ENCODE data around the gene HDGFL2. TPM values are rescaled to one million over a fixed set of nuclear protein-coding genes. Genes with fewer than 3 reads are reported as not detected.
A peak's percentile ranks its signal among the peaks of the same experiment; 100 is the strongest.

Gene HDGFL2
- total and polyA plus RNA-seq, 12 donors = 20.5 to 40.9 (median 28.0) TPM

DNA sequence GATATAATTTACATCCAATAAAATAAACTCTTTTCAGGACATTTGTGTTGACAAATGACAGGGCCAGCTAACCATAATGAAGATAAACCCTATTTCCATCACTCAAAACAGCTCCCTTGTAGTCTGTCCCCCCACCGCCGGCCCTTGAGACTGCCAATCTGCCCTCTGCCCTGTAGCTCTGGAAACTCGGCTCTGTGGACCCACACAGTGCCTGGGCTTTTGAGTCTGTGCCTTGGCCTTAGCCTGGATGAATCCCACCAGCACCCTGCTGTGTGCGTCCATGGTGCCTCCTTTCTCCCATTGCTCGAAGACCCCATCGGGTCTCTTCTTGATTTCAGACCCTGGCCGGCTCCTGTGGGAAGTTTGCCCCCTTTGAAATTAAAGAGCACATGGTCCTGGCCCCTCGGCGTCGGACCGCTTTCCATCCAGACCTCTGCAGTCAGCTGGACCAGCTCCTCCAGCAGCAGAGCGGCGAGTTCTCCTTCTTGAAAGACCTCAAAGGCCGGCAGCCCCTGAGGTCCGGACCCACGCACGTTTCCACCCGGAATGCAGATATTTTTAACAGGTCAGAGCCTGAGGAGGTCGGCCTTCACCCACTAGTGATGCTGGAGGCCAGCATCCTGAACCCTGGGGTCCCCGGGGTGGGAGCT lies 43.6 kb upstream of the HDGFL2 start:
- H3K4me1 ChIP-seq = peaks cover 0 to 23% (median 0%) of the 10 kb centered on the region in 9 donors
- no peak for DNase-seq
- WGBS, 2 donors = 93 to 95% methylated on average over 20 of the region's 20 CpGs
- H3K36me3 ChIP-seq = peaks cover 0 to 69% (median under 1%) of the 10 kb centered on the region in 9 donors
- TF ChIP-seq, protein P1, sequence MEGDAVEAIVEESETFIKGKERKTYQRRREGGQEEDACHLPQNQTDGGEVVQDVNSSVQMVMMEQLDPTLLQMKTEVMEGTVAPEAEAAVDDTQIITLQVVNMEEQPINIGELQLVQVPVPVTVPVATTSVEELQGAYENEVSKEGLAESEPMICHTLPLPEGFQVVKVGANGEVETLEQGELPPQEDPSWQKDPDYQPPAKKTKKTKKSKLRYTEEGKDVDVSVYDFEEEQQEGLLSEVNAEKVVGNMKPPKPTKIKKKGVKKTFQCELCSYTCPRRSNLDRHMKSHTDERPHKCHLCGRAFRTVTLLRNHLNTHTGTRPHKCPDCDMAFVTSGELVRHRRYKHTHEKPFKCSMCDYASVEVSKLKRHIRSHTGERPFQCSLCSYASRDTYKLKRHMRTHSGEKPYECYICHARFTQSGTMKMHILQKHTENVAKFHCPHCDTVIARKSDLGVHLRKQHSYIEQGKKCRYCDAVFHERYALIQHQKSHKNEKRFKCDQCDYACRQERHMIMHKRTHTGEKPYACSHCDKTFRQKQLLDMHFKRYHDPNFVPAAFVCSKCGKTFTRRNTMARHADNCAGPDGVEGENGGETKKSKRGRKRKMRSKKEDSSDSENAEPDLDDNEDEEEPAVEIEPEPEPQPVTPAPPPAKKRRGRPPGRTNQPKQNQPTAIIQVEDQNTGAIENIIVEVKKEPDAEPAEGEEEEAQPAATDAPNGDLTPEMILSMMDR (IDR thresholded peaks at IDR 0.05) = no peak
- H3K4me3 ChIP-seq = no peak overlapping the region
- H3K9me3 ChIP-seq = no peaks in the 10 kb centered on the region
- no peak overlapping the region for H3K27ac ChIP-seq
- intact Hi-C loops (cut with DNase I) = loop anchor here in 1 of 10 donors (10.0 kb wide), 1 partner anchor 196 kb away; no protein-coding TSS in a partner anchor
- H3K27me3 ChIP-seq = no peaks in the 10 kb centered on the region
- ATAC-seq = no peak

DNA sequence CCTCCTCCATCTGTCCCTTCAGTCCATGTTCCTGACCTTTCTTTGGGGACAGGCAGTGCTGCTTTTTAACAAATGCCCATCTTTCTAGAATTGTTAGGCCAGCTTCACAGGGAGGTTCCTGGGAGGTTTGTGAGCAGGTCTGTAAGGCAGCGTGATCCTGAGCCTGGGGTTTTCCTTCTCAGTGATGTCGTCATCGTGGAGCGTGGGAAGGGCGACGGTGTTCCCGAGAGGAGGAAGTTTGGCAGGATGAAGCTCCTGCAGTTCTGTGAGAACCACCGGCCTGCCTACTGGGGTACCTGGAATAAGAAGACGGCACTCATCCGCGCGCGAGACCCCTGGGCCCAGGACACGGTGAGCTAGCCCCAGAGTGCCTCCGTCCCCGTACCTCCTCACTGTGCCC lies 42.8 kb upstream of the HDGFL2 start:
- Histone ChIP-seq H3K4me1 (peaks cover 0 to 23% (median 0%) of the 10 kb centered on the region in 9 donors), H3K27me3 (no peaks in the 10 kb centered on the region), H3K9me3 (no peaks in the 10 kb centered on the region), H3K27ac (no peak overlapping the region), H3K4me3 (no peak overlapping the region), H3K36me3 (peaks cover 0 to 70% (median 0%) of the 10 kb centered on the region in 9 donors)
- no peak for ATAC-seq
- intact Hi-C loops (cut with DNase I) = loop anchor here in 1 of 10 donors (10.0 kb wide), 1 partner anchor 196 kb away; no protein-coding TSS in a partner anchor
- DNase-seq = no peak
- TF ChIP-seq, protein P1 (IDR thresholded peaks at IDR 0.05) = no peak
- WGBS, 2 donors = 84 to 89% methylated on average over 16 of the region's 16 CpGs

DNA sequence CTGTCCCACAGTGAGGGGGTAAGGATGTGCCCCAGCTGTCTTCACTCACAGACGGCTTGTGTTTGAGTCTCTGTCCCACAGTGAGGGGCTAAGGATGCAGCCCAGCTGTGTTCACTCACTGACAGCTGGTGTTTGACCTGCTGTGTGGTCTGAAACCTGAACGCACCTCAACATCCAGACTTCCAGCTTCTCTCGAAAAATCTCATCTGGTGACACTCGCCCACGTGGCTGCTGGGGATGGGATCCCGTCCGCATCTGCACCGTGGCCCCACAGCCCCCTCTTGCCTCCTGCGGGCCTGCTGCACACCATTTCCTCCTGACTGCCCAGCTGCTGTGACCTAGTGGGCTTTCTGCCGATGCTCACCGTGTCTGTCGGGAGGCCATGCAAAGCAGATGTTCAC lies 42.3 kb upstream of the HDGFL2 start:
- H3K27me3 ChIP-seq = no peaks in the 10 kb centered on the region
- H3K4me3 ChIP-seq = no peak overlapping the region
- intact Hi-C loops (cut with DNase I) = loop anchor here in 1 of 10 donors (10.0 kb wide), 1 partner anchor 195 kb away; no protein-coding TSS in a partner anchor
- TF ChIP-seq, protein P1 (IDR thresholded peaks at IDR 0.05) = no peak
- peaks cover 0 to 72% (median 3%) of the 10 kb centered on the region in 9 donors for H3K36me3 ChIP-seq
- H3K9me3 ChIP-seq = no peaks in the 10 kb centered on the region
- ATAC-seq (no peak), DNase-seq (no peak)
- H3K4me1 ChIP-seq = peaks cover 0 to 23% (median 0%) of the 10 kb centered on the region in 9 donors
- 80 to 88% methylated on average over 12 of the region's 12 CpGs for WGBS, 2 donors
- no peak overlapping the region for H3K27ac ChIP-seq

DNA sequence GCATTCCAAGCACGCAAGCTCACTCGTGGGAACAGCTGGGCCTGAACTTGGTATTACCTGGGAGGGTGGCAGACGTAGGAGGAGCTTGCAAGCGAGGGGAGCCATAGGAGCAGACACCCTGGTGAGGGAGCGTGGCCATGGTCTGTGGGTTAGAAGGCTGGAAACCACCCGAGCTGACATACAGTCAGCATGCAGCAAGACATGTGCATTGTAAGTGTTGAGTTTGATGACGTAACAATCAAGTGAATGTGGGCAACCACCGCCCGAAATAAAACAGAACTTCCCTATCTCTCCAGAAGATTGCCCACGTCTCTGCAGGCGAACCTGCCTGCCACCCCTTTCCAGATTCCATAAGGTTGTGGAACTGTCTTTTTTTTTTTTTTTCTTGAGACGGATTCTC lies 41.3 kb upstream of the HDGFL2 start:
- no peaks in the 10 kb centered on the region for H3K27me3 ChIP-seq
- intact Hi-C loops (cut with DNase I) = no loop called here
- peak in 7 of 8 donors; percentile 10 to 56 (median 30) for ATAC-seq
- H3K4me3 ChIP-seq = no peak overlapping the region
- peaks cover 0 to 70% (median 3%) of the 10 kb centered on the region in 9 donors for H3K36me3 ChIP-seq
- H3K27ac ChIP-seq = no peak overlapping the region
- TF ChIP-seq, protein P1 (IDR thresholded peaks at IDR 0.05) = no peak
- no peak for DNase-seq
- peaks cover 0 to 23% (median 0%) of the 10 kb centered on the region in 9 donors for H3K4me1 ChIP-seq
- no peaks in the 10 kb centered on the region for H3K9me3 ChIP-seq
- 92 to 93% methylated on average over 12 of the region's 12 CpGs for WGBS, 2 donors

Data from heart right ventricle (tissue), 16 donors.